Endothelial cell of umbilical vein (primary cell): ENCODE results near the gene ARID1B. TPM values are rescaled to one million over a fixed set of nuclear protein-coding genes. Genes with fewer than 3 reads are reported as not detected.

ENCODE experiments used
- BruUV-seq: library from RNA; stranded (reverse); fragments of 400-500 nt; replicated peaks from 2 replicates; lab custom pipeline; 2021; lab: Mats Ljungman, UMichigan
- CTCF ChIA-PET: fragments of 300-600, 350-600 bp; sonication (Branson Sonifier 250); formaldehyde crosslinking; loops from one replicate; lab custom pipeline; 2021; ENCODE audit warnings: antibody characterized with exemption, inconsistent platforms; lab: Charles Lee
- POLR2A ChIA-PET: fragments of 300-600, 350-600 bp; sonication (Branson Sonifier 250); formaldehyde crosslinking; loops from one replicate; lab custom pipeline; 2021; ENCODE audit warnings: antibody characterized with exemption, inconsistent platforms; lab: Charles Lee
- DNase-seq: peaks from one replicate; pipeline ENCODE4 v3.0.0-alpha.2; 2011; ENCODE audit warnings: low read depth, low spot score
- FAIRE-seq: peaks from 2 replicates; lab custom pipeline; 2011; peaks lifted over from hg19 to GRCh38; lab: Jason Lieb, UNC
- H2AFZ ChIP-seq: 2 replicates; pipeline ENCODE4 v1.6.0; 2012; ENCODE audit warnings: low read depth, low read length, control low read depth, inconsistent platforms
- H3K27ac ChIP-seq: 2 replicates; pipeline ENCODE4 v1.5.1; 2011; ENCODE audit warnings: low read depth, mild to moderate bottlenecking, control low read depth, low read length, moderate library complexity; ENCODE audit not compliant: insufficient read depth
- H3K27me3 ChIP-seq, 2 experiments: 2 replicates each; pipeline versions ENCODE4 v1.6.0 to v1.6.1; 2011; ENCODE audit warnings: low read length in 2 of 2, mixed read lengths in 1 of 2; ENCODE audit not compliant: control insufficient read depth in 2 of 2, insufficient read depth in 2 of 2
- H3K36me3 ChIP-seq, 2 experiments: 2 replicates in 1 of 2; 3 replicates in 1 of 2; pipeline ENCODE4 v1.5.1; 2011; ENCODE audit warnings: low read length in 2 of 2, mild to moderate bottlenecking in 1 of 2, moderate library complexity in 1 of 2; ENCODE audit not compliant: control insufficient read depth in 2 of 2, insufficient read depth in 2 of 2; ENCODE audit errors: extremely low read depth in 1 of 2
- H3K4me1 ChIP-seq: 3 replicates; pipeline ENCODE4 v1.5.1; 2011; ENCODE audit warnings: mild to moderate bottlenecking, low read length; ENCODE audit not compliant: control insufficient read depth, insufficient read depth; ENCODE audit errors: extremely low read depth
- H3K4me2 ChIP-seq: 2 replicates; pipeline ENCODE4 v1.6.1; 2011; ENCODE audit warnings: low read length, control low read depth, mixed read lengths; ENCODE audit not compliant: insufficient read depth
- H3K4me3 ChIP-seq, 3 experiments: fragments of 200-600 bp in 1 of 3; sonication (generic), shearing (Covaris generic) in 1 of 3; replicated peaks in 1 of 3; 2 replicates each; pipeline ENCODE4 v1.5.1; 2011 to 2016; ENCODE audit warnings: control low read depth in 3 of 3, low read length in 3 of 3, mild to moderate bottlenecking in 2 of 3, inconsistent platforms in 1 of 3, low read depth in 1 of 3, moderate library complexity in 1 of 3; ENCODE audit not compliant: insufficient read depth in 1 of 3
- H3K79me2 ChIP-seq: 2 replicates; pipeline ENCODE4 v1.6.0; 2012; ENCODE audit warnings: low read length, inconsistent platforms; ENCODE audit not compliant: control insufficient read depth, insufficient read depth
- H3K9ac ChIP-seq: replicated peaks from 2 replicates; pipeline ENCODE3; 2011; ENCODE audit warnings: low read length, control low read depth; ENCODE audit not compliant: insufficient read depth; ENCODE audit errors: extremely low read depth
- H3K9me1 ChIP-seq: replicated peaks from 3 replicates; pipeline ENCODE4 v1.6.0; 2011; ENCODE audit warnings: mild to moderate bottlenecking, low read length; ENCODE audit not compliant: control insufficient read depth, insufficient read depth; ENCODE audit errors: extremely low read depth
- H3K9me3 ChIP-seq: replicated peaks from 2 replicates; pipeline ENCODE4 v1.5.1; 2012; ENCODE audit warnings: low read length, inconsistent platforms; ENCODE audit not compliant: control insufficient read depth, insufficient read depth
- H4K20me1 ChIP-seq: replicated peaks from 2 replicates; pipeline ENCODE3; 2011; ENCODE audit warnings: mild to moderate bottlenecking, low read length; ENCODE audit not compliant: control insufficient read depth, insufficient read depth; ENCODE audit errors: extremely low read depth
- CTCF ChIP-seq, 2 donors: IDR thresholded peaks; 1 replicate in 1 of 2; 2 replicates in 1 of 2; pipeline ENCODE4 v1.5.1; 2011; ENCODE audit warnings: low read length in 2 of 2, mild to moderate bottlenecking in 2 of 2, moderate library complexity in 2 of 2, control low read depth in 1 of 2, inconsistent platforms in 1 of 2, low read depth in 1 of 2; ENCODE audit not compliant: insufficient read depth in 1 of 2; ENCODE audit errors: extremely low read depth in 1 of 2
- EZH2 ChIP-seq: IDR thresholded peaks from 2 replicates; pipeline ENCODE4 v1.6.1; 2012; ENCODE audit warnings: borderline replicate concordance, low read depth, mild to moderate bottlenecking, moderate library complexity, low read length, inconsistent platforms; ENCODE audit not compliant: severe bottlenecking
- GATA2 ChIP-seq: IDR thresholded peaks from 2 replicates; pipeline ENCODE4 v1.7.0; 2011; ENCODE audit warnings: low read depth, mild to moderate bottlenecking, moderate library complexity, mixed read lengths, low read length; ENCODE audit not compliant: insufficient read length, insufficient read depth
- MYC ChIP-seq: IDR thresholded peaks from one replicate; pipeline ENCODE4 v1.6.1; 2011; ENCODE audit warnings: mild to moderate bottlenecking, low read depth, low read length
- POLR2A ChIP-seq: IDR thresholded peaks from 2 replicates; pipeline ENCODE4 v1.6.1; 2012; ENCODE audit warnings: low read depth, mild to moderate bottlenecking, control low read depth, low read length
- dilution Hi-C: fragments of 300-500 bp; cut with MboI; formaldehyde crosslinking; loops from one replicate; pipeline ENCODE4 v1.15.0; 2019; ENCODE audit warnings: low sequenced_read_pairs; ENCODE audit not compliant: extremely low pct_ligation_motif_present
- intact Hi-C: fragments of 100-400 bp; cut with micrococcal nuclease; formaldehyde crosslinking; loops from one replicate; pipeline ENCODE4 v1.10.0; 2022
- polyA plus RNA-seq, 4 experiments: library from polyadenylated mRNA; depleted of rRNA in 3 of 4; stranded (reverse) in 3 of 4; unstranded in 1 of 4; fragments of >200 nt; gene quantifications; 2 replicates each; pipeline versions ENCODE4 v1.2.1 to v1.2.3, GENCODE V29; 2011 to 2012; ENCODE audit warnings: missing spikeins in 1 of 4
- total RNA-seq: library from RNA; stranded (reverse); gene quantifications from 2 replicates; pipeline ENCODE4 v1.2.3, GENCODE V29; 2021

Gene ARID1B
- total and polyA plus RNA-seq, 2 donors (not counting 3 experiments of a cell fraction or from before 2014, with no cell fraction given), result 21.8 to 89.5 TPM

- H3K79me2 ChIP-seq, result peaks cover 36% of the 10 kb centered on the region
- no peaks in the 10 kb centered on the region for H3K9me1 ChIP-seq
- dilution Hi-C loops (no loop called here), intact Hi-C loops (loop anchor here (1.0 to 5.0 kb wide), 6 partner anchors 70 to 675 kb away; no protein-coding TSS in a partner anchor)
- ChIA-PET CTCF (interaction anchor here (0.7 to 2.1 kb wide), 7 partner anchors 11 to 139 kb away, joined by 3 to 13 read pairs (median 4); no protein-coding TSS in a partner anchor), POLR2A (interaction anchor here (0.7 kb wide), 1 partner anchor 75 kb away, joined by 3 read pairs; no protein-coding TSS in a partner anchor)
- H4K20me1 ChIP-seq, result no peaks in the 10 kb centered on the region
- peak overlapping the region; percentile 98 for H3K4me2 ChIP-seq
- no peaks in the 10 kb centered on the region for H3K9me3 ChIP-seq
- peak overlapping the region; percentile 69 for H2AFZ ChIP-seq
- peak overlapping the region; percentile 94 for H3K9ac ChIP-seq
- peak overlapping the region; percentile 92 for H3K27ac ChIP-seq
- BruUV-seq, result no TSS peak
- H3K36me3 ChIP-seq, result no peaks in the 10 kb centered on the region
- peak overlapping the region; percentile 39 to 94 (median 92) for H3K4me3 ChIP-seq
- DNase-seq (peak; percentile 77), FAIRE-seq (peak; percentile 67)
- TF ChIP-seq CTCF (IDR thresholded peaks at IDR 0.05; ENCODE audit: extremely low read depth in 1 of 2, insufficient read depth in 1 of 2, low read depth in 1 of 2, low read length in 2 of 2) (no peak), EZH2 (no peak), MYC (no peak), POLR2A (no peak), GATA2 (no peak)
- H3K27me3 ChIP-seq, result no peaks in the 10 kb centered on the region
- peaks cover 18% of the 10 kb centered on the region for H3K4me1 ChIP-seq
Observed at GRCh38 chr6:157021993-157022740, 245.0 kb downstream of the ARID1B start.
